HG03432 (cell line): ENCODE measurements around the gene KRTAP12-3.

Source experiments
- ATAC-seq: cut with Tn5 transposase; IDR thresholded peaks from one replicate; pipeline ENCODE4 v1.9.1; 2021; ENCODE audit warnings: mild to moderate bottlenecking, moderate library complexity; ENCODE audit not compliant: unreplicated experiment

The KRTAP12-3 gene

GRCh38 chr21:44701541-44701940 is 43.8 kb downstream of the KRTAP12-3 start:
- no peak for ATAC-seq

GRCh38 chr21:44702111-44702972 is 44.6 kb downstream of the KRTAP12-3 start:
- no peak for ATAC-seq

- no peak for ATAC-seq
Measured at GRCh38 chr21:44702973-44703730, 45.4 kb downstream of the KRTAP12-3 start.

GRCh38 chr21:44703731-44704635 is 46.3 kb downstream of the KRTAP12-3 start:
- ATAC-seq: no peak

GRCh38 chr21:44704636-44705001 is 46.9 kb downstream of the KRTAP12-3 start:
- ATAC-seq: no peak

GRCh38 chr21:44706026-44706705 is 48.4 kb downstream of the KRTAP12-3 start:
- no peak for ATAC-seq

DNA sequence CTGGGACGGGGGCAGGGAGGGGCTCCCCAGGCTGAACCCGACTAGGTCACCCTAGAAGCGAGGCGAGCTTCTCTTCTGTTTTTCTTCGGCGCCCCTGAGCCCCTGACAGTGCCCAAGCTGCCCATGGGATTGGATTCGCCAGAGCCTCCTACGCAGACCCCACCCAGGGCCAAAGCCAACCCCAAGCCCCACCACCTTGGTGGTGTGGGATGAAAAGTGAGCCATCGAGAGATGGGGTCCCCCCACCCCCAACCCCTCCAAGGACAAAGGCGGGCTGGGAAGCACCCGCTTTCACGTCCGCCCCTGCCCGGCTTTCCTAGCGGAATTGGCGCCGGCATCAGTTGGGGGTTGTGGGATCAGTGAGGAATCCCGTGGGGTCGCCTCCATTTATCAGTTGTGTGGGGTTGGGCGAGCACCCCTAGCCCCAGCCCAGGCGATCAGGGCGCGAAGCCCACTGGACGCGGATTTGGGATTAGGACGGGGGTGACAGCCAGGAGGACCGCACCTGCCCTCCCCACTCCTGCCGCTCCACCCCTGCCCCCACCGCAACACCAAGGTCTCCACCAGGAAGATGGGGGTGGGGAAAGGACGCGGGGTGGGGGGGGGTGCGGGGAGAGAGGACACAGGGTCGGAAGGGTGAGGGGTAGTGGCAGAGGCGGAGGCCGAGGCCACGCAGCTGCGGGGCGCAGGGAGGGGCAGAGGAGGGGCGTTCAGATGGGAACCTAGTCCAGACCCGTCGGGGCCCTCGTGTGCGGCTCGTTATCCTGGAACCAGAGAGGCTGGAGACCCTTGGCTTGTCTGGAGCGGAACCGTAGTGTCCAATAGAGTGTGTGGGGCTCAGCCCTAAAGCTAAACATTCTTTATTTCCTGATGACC is 49.2 kb downstream of the KRTAP12-3 start:
- no peak for ATAC-seq
